Hepatocyte (in vitro differentiated cells): ENCODE data around the gene NEUROD2. TPM values are rescaled to one million over a fixed set of nuclear protein-coding genes. Genes with fewer than 3 reads are reported as not detected.

ENCODE experiments used
- DNase-seq: peaks from one replicate; pipeline ENCODE4 v3.0.0-alpha.2; 2016; ENCODE audit warnings: low spot score
- H2AFZ ChIP-seq: fragments of 200-600 bp; sonication (generic); 2 replicates; pipeline ENCODE4 v1.6.0; 2016; ENCODE audit warnings: antibody characterized with exemption, mild to moderate bottlenecking
- H3K27ac ChIP-seq: fragments of 200-600 bp; sonication (generic); 2 replicates; pipeline ENCODE4 v1.5.1; 2016; ENCODE audit warnings: mild to moderate bottlenecking
- H3K27me3 ChIP-seq: fragments of 200-600 bp; sonication (generic); 2 replicates; pipeline ENCODE4 v1.6.1; 2016
- H3K36me3 ChIP-seq: fragments of 200-600 bp; sonication (generic); replicated peaks from 2 replicates; pipeline ENCODE4 v1.5.1; 2016; ENCODE audit warnings: low read depth; ENCODE audit not compliant: insufficient read depth
- H3K4me1 ChIP-seq: fragments of 200-600 bp; sonication (generic); 2 replicates; pipeline ENCODE4 v1.5.1; 2016; ENCODE audit warnings: mild to moderate bottlenecking, moderate library complexity; ENCODE audit not compliant: insufficient read depth
- H3K4me2 ChIP-seq: fragments of 200-600 bp; sonication (generic); 2 replicates; pipeline ENCODE4 v1.6.0; 2016
- H3K4me3 ChIP-seq: fragments of 200-600 bp; sonication (generic); 2 replicates; pipeline ENCODE4 v1.5.1; 2016; ENCODE audit warnings: mild to moderate bottlenecking
- H3K79me2 ChIP-seq: fragments of 200-600 bp; sonication (generic); 2 replicates; pipeline ENCODE4 v1.6.0; 2017; ENCODE audit warnings: mild to moderate bottlenecking
- H3K9me2 ChIP-seq: fragments of 200-600 bp; sonication (generic); replicated peaks from 2 replicates; pipeline ENCODE4 v1.6.0; 2017; ENCODE audit warnings: mild to moderate bottlenecking; ENCODE audit not compliant: insufficient read depth
- H3K9me3 ChIP-seq: fragments of 200-600 bp; sonication (generic); 2 replicates; pipeline ENCODE4 v1.5.1; 2016; ENCODE audit warnings: low read depth, mild to moderate bottlenecking
- H4K20me1 ChIP-seq: fragments of 200-600 bp; sonication (generic); 2 replicates; pipeline ENCODE4 v1.6.0; 2016; ENCODE audit warnings: mild to moderate bottlenecking; ENCODE audit not compliant: insufficient read depth, poor library complexity, severe bottlenecking
- CTCF ChIP-seq: fragments of 200-600 bp; sonication (generic); IDR thresholded peaks from 2 replicates; pipeline ENCODE4 v1.5.1; 2016; ENCODE audit warnings: antibody characterized with exemption, mild to moderate bottlenecking; ENCODE audit not compliant: poor library complexity
- EZH2 ChIP-seq: fragments of 200-600 bp; sonication (generic); IDR thresholded peaks from 2 replicates; pipeline ENCODE4 v1.6.1; 2016; ENCODE audit warnings: antibody characterized with exemption, mild to moderate bottlenecking, borderline replicate concordance
- EZH2phosphoT487 ChIP-seq: fragments of 200-600 bp; sonication (generic); IDR thresholded peaks from one replicate; pipeline ENCODE4 v1.6.1; 2018; ENCODE audit warnings: antibody characterized with exemption, mild to moderate bottlenecking, low read depth, moderate library complexity; ENCODE audit not compliant: unreplicated experiment, severe bottlenecking
- WGBS: methylation state at CpG from one replicate; pipeline ENCODE4 v1.1.6; 2016; ENCODE audit warnings: low lambda C conversion rate; ENCODE audit errors: missing lambda C conversion rate; 5-methylcytosine and 5-hydroxymethylcytosine counted together
- polyA plus RNA-seq: library from polyadenylated mRNA; unstranded; fragments of >200 nt; fragmentation: Nextera tagmentation; extraction: Ambion mirVana; gene quantifications from 2 replicates; pipeline ENCODE4 v1.2.1, GENCODE V29; 2016
- total RNA-seq: library from RNA; depleted of rRNA; stranded (reverse); fragments of >200 nt; gene quantifications from 2 replicates; pipeline ENCODE4 v1.2.3, GENCODE V29; 2014

Gene NEUROD2
- total and polyA plus RNA-seq, 2 experiments from 2014 or later = not detected

- Histone ChIP-seq H3K9me3 (no peaks in the 10 kb centered on the region), H3K9me2 (no peaks in the 10 kb centered on the region), H3K27ac (no peak overlapping the region), H3K79me2 (no peaks in the 10 kb centered on the region), H3K36me3 (no peaks in the 10 kb centered on the region), H2AFZ (no peak overlapping the region), H4K20me1 (no peaks in the 10 kb centered on the region), H3K4me3 (no peak overlapping the region), H3K4me1 (peaks cover 23% of the 10 kb centered on the region), H3K4me2 (no peak overlapping the region), H3K27me3 (peaks cover 52% of the 10 kb centered on the region)
- no peak for TF ChIP-seq EZH2phosphoT487
- no peak for TF ChIP-seq EZH2
- TF ChIP-seq CTCF = peak; percentile 86
- WGBS = 2% methylated on average over 14 of the region's 16 CpGs
- DNase-seq = peak; percentile 86
These were observed 15.7 kb upstream of the NEUROD2 start for GRCh38 chr17:39623356-39623950.

GRCh38 chr17:39622380-39623006, 14.8 kb upstream of the NEUROD2 start:
- Histone ChIP-seq H2AFZ (no peak overlapping the region), H3K36me3 (no peaks in the 10 kb centered on the region), H3K4me1 (peaks cover 21% of the 10 kb centered on the region), H3K4me2 (peak overlapping the region; percentile 66), H3K4me3 (no peak overlapping the region), H3K27me3 (peaks cover 44% of the 10 kb centered on the region), H4K20me1 (no peaks in the 10 kb centered on the region), H3K9me2 (no peaks in the 10 kb centered on the region), H3K79me2 (no peaks in the 10 kb centered on the region), H3K27ac (no peak overlapping the region), H3K9me3 (no peaks in the 10 kb centered on the region)
- no peak for TF ChIP-seq CTCF
- no peak for TF ChIP-seq EZH2
- no peak for TF ChIP-seq EZH2phosphoT487
- no peak for DNase-seq
- 74% methylated on average over 16 of the region's 16 CpGs for WGBS

- H3K79me2 ChIP-seq = no peaks in the 10 kb centered on the region
- no peaks in the 10 kb centered on the region for H3K9me2 ChIP-seq
- no peaks in the 10 kb centered on the region for H3K36me3 ChIP-seq
- H3K9me3 ChIP-seq = no peaks in the 10 kb centered on the region
- no peaks in the 10 kb centered on the region for H4K20me1 ChIP-seq
- H3K27me3 ChIP-seq = peaks cover 44% of the 10 kb centered on the region
- no peak overlapping the region for H3K27ac ChIP-seq
- no peak for TF ChIP-seq EZH2
- peak; percentile 100 for TF ChIP-seq CTCF
- peak; percentile 89 for DNase-seq
- no peak overlapping the region for H2AFZ ChIP-seq
- H3K4me3 ChIP-seq = no peak overlapping the region
- H3K4me2 ChIP-seq = peak overlapping the region; percentile 66
- peaks cover 15% of the 10 kb centered on the region for H3K4me1 ChIP-seq
- 11% methylated on average over 25 of the region's 26 CpGs for WGBS
These were observed 14.0 kb upstream of the NEUROD2 start for GRCh38 chr17:39621523-39622379.
